Spleen (tissue), 11 donors: Measurements from ENCODE around the gene CYTH2. TPM values are rescaled to one million over a fixed set of nuclear protein-coding genes. Genes with fewer than 3 reads are reported as not detected.

Experiments
- DNase-seq: peaks from one replicate; pipeline ENCODE4 v3.0.0-alpha.2; 2020
- H3K27ac ChIP-seq, 8 donors: fragments of 200-600 bp; sonication (generic) in 7 of 8; 1 replicate in 4 of 8; 2 replicates in 4 of 8; pipeline versions ENCODE4 v1.5.0 to v1.8.0; 2016 to 2021; ENCODE audit warnings: inconsistent platforms in 4 of 8, mild to moderate bottlenecking in 4 of 8, moderate library complexity in 1 of 8
- H3K27me3 ChIP-seq, 7 donors: fragments of 200-600 bp; sonication (generic) in 6 of 7; replicated peaks in 1 of 7; 1 replicate in 4 of 7; 2 replicates in 3 of 7; pipeline versions ENCODE4 v1.5.0 to v1.8.0; 2016 to 2021; ENCODE audit warnings: inconsistent platforms in 3 of 7, mild to moderate bottlenecking in 1 of 7
- H3K36me3 ChIP-seq, 6 donors: fragments of 200-600 bp; sonication (generic) in 5 of 6; 1 replicate in 4 of 6; 2 replicates in 2 of 6; pipeline versions ENCODE4 v1.5.0 to v1.8.0; 2016 to 2021; ENCODE audit warnings: inconsistent platforms in 2 of 6
- H3K4me1 ChIP-seq, 6 donors: fragments of 200-600 bp; sonication (generic) in 5 of 6; 1 replicate in 3 of 6; 2 replicates in 3 of 6; pipeline versions ENCODE4 v1.5.0 to v1.8.0; 2016 to 2021; ENCODE audit warnings: inconsistent platforms in 3 of 6
- H3K4me3 ChIP-seq, 8 donors: fragments of 200-600 bp; sonication (generic) in 7 of 8; 1 replicate in 4 of 8; 2 replicates in 4 of 8; pipeline versions ENCODE4 v1.5.0 to v1.8.0; 2016 to 2021; ENCODE audit warnings: inconsistent platforms in 4 of 8, mild to moderate bottlenecking in 4 of 8, moderate library complexity in 2 of 8
- H3K9me3 ChIP-seq, 8 donors: fragments of 200-600 bp; sonication (generic) in 7 of 8; 1 replicate in 4 of 8; 2 replicates in 4 of 8; pipeline versions ENCODE4 v1.5.0 to v1.8.0; 2016 to 2021; ENCODE audit warnings: inconsistent platforms in 4 of 8
- POLR2A ChIP-seq, 3 donors: fragments of 450-650 bp; IDR thresholded peaks; one replicate each; pipeline ENCODE4 v1.5.1; 2017; ENCODE audit warnings: antibody characterized with exemption in 3 of 3, mild to moderate bottlenecking in 1 of 3
- POLR2AphosphoS5 ChIP-seq, 3 donors: sonication (generic); formaldehyde crosslinking; IDR thresholded peaks; one replicate each; pipeline ENCODE4 v1.5.1; 2017; ENCODE audit warnings: antibody characterized with exemption in 3 of 3
- WGBS, 5 donors: extraction: QIAGEN DNeasy Blood & Tissue Kit in 3 of 5; methylation state at CpG; one replicate each; pipeline versions ENCODE4 v1.1.5 to v1.1.7; 2013 to 2018; 5-methylcytosine and 5-hydroxymethylcytosine counted together
- intact Hi-C: fragments of 100-400 bp; cut with DNase I; formaldehyde crosslinking; loops from one replicate; pipeline ENCODE4 v1.15.0; 2023; ENCODE audit warnings: low total_unique reads
- polyA plus RNA-seq, 3 donors: library from polyadenylated mRNA; stranded (reverse); fragments of 200-250 nt; gene quantifications; one replicate each; pipeline ENCODE4 v1.2.1, GENCODE V29; 2013
- total RNA-seq, 7 donors: library from RNA; depleted of rRNA in 3 of 7; stranded (reverse); fragments of >200 nt in 3 of 7; fragmentation: NEBNext Ultra II Directional in 4 of 7; extraction: Animal tissue kit (Norgen Biotek cat#: 25700) in 4 of 7; gene quantifications; one replicate each; pipeline versions ENCODE4 v1.1.0 to v1.2.1, GENCODE V29; 2016 to 2021
- TF ChIP-seq, protein P1 (sequence below), 11 experiments: fragments of 200-600 bp in 7 of 11; fragments of 450-650 bp in 4 of 11; sonication (generic) in 4 of 11; IDR thresholded peaks in 8 of 11; conservative IDR thresholded peaks in 3 of 11; 1 replicate in 7 of 11; 2 replicates in 4 of 11; pipeline versions ENCODE4 v1.4.0 to v1.8.0; 2016 to 2021; ENCODE audit warnings: antibody characterized with exemption in 11 of 11, inconsistent platforms in 4 of 11, mild to moderate bottlenecking in 1 of 11
- donor health status: healthy with polysubstance abuse.
- donor health status: DM: no; HTN: no; CAD: no; lungs with moderate emphysema.
- donor health status: DM: no; HTN: no; CAD: no.
- donor health status: Bipolar disorder and iron deficiency.
- donor health status: healthy.
- donor health status: DM: no; HTN: no; CAD: no.
- donor health status: DM: yes; HTN: yes; CAD: no.

Gene CYTH2
- total and polyA plus RNA-seq, 10 donors = 22.6 to 66.4 (median 40.7) TPM

- H3K9me3 ChIP-seq = no peaks in the 10 kb centered on the region
- H3K27ac ChIP-seq = no peak overlapping the region
- DNase-seq = no peak
- TF ChIP-seq POLR2AphosphoS5 (IDR thresholded peaks at IDR 0.05) = no peak
- no peak for TF ChIP-seq POLR2A (IDR thresholded peaks at IDR 0.05)
- TF ChIP-seq, protein P1, sequence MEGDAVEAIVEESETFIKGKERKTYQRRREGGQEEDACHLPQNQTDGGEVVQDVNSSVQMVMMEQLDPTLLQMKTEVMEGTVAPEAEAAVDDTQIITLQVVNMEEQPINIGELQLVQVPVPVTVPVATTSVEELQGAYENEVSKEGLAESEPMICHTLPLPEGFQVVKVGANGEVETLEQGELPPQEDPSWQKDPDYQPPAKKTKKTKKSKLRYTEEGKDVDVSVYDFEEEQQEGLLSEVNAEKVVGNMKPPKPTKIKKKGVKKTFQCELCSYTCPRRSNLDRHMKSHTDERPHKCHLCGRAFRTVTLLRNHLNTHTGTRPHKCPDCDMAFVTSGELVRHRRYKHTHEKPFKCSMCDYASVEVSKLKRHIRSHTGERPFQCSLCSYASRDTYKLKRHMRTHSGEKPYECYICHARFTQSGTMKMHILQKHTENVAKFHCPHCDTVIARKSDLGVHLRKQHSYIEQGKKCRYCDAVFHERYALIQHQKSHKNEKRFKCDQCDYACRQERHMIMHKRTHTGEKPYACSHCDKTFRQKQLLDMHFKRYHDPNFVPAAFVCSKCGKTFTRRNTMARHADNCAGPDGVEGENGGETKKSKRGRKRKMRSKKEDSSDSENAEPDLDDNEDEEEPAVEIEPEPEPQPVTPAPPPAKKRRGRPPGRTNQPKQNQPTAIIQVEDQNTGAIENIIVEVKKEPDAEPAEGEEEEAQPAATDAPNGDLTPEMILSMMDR (IDR thresholded peaks at IDR 0.05 in 8 of 11, conservative IDR thresholded peaks at IDR 0.05 in 3 of 11) = no peak
- no peak overlapping the region for H3K4me3 ChIP-seq
- H3K4me1 ChIP-seq = peaks cover 5 to 43% (median 20%) of the 10 kb centered on the region in 6 donors
- WGBS, 5 donors = 80 to 87% (median 82%) methylated on average over 10 of the region's 10 CpGs
- no peaks in the 10 kb centered on the region for H3K27me3 ChIP-seq
- intact Hi-C loops = no loop called here
- H3K36me3 ChIP-seq = peaks cover 0 to 77% (median 68%) of the 10 kb centered on the region in 6 donors
Observed at GRCh38 chr19:48477067-48477685, 8.0 kb downstream of the CYTH2 start.

DNA sequence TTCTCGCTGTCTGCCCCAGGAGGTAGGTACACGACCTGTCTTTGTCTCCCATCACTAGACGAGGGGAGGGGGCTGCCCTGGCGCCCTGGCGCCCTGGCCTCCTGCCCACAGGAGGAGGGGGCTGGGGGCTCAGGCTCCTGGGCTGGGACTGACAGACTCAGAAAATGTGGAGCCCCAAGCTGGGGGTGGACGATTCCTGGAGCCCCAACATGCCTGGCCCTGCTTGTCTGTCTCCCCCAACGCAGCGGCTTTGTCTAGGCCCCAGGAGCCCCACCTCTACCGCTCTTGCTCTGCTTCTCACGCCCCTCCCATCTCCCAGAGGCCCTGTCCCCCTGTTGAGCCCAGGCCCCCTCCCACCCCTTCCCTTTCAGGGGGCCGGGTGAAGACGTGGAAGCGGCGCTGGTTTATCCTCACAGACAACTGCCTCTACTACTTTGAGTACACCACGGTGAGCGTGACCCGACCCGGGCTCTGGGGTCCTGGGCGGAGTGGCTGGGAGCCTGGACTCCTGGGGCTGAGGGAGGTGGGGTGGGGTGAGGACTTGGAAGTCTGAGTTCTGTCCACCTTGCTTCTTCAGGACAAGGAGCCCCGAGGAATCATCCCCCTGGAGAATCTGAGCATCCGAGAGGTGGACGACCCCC is 8.6 kb downstream of the CYTH2 start:
- H3K4me1 ChIP-seq = peaks cover 5 to 40% (median 20%) of the 10 kb centered on the region in 6 donors
- no peak overlapping the region for H3K27ac ChIP-seq
- no peak for TF ChIP-seq POLR2AphosphoS5 (IDR thresholded peaks at IDR 0.05)
- no peak for TF ChIP-seq POLR2A (IDR thresholded peaks at IDR 0.05)
- TF ChIP-seq, protein P1 (IDR thresholded peaks at IDR 0.05 in 8 of 11, conservative IDR thresholded peaks at IDR 0.05 in 3 of 11) = no peak
- H3K27me3 ChIP-seq = no peaks in the 10 kb centered on the region
- H3K9me3 ChIP-seq = no peaks in the 10 kb centered on the region
- H3K36me3 ChIP-seq = peaks cover 0 to 70% (median 61%) of the 10 kb centered on the region in 6 donors
- no peak overlapping the region for H3K4me3 ChIP-seq
- no peak for DNase-seq
- 84 to 92% (median 90%) methylated on average over 22 of the region's 22 CpGs for WGBS, 5 donors
- intact Hi-C loops = no loop called here

GRCh38 chr19:48478339-48479256 is 9.4 kb downstream of the CYTH2 start:
- no peaks in the 10 kb centered on the region for H3K27me3 ChIP-seq
- H3K27ac ChIP-seq = no peak overlapping the region
- H3K4me3 ChIP-seq = no peak overlapping the region
- WGBS, 5 donors = 81 to 94% (median 88%) methylated on average over 26 to 29 of the region's 29 CpGs
- H3K9me3 ChIP-seq = no peaks in the 10 kb centered on the region
- TF ChIP-seq POLR2AphosphoS5 (IDR thresholded peaks at IDR 0.05) = no peak
- TF ChIP-seq, protein P1 (IDR thresholded peaks at IDR 0.05 in 8 of 11, conservative IDR thresholded peaks at IDR 0.05 in 3 of 11) = no peak
- no peak for TF ChIP-seq POLR2A (IDR thresholded peaks at IDR 0.05)
- peaks cover 0 to 62% (median 53%) of the 10 kb centered on the region in 6 donors for H3K36me3 ChIP-seq
- peaks cover 5 to 35% (median 20%) of the 10 kb centered on the region in 6 donors for H3K4me1 ChIP-seq
- intact Hi-C loops = no loop called here
- no peak for DNase-seq
